ENCODE measurements around the gene TSEN34. TPM values are rescaled to one million over a fixed set of nuclear protein-coding genes. Genes with fewer than 3 reads are reported as not detected.
"Not testable (repeated sequence)": the region's sequence is repeated elsewhere in the genome, so short reads cannot be mapped to it uniquely, and the experiment has no call there.

Gene TSEN34
- total RNA-seq, 1 donor from 2014 or later: 82.5 TPM

DNA sequence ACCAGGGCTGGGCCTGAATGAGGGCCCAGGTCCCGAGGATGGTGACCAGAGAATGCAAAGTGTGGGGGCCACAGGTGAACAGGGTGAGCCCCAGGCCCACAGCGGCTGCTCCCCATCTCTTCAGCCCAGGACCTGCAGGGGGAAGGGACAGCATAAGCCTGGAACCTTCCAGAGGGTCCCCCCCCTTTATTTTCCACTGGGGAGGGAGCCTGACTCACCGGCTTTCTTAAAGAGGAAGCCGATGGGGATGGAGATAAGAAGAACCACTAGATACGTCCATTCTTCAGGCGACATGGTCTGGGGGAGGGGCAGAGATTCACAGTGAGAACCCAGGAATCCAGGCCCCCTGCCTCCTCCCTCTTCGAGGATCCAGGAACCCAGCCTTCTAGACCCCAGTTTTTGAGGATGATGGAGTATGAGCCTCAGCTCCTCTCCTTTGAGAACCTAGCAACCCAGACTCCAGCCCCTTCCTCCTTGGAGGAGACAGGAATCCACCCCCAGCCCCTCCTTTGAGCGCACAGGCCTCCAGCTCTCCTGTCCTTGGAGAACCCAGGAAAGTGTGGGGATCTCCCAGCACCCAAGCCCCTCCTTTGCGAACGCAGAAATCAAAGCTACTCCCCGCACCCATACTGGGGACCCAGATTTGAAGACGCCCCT lies 2.8 kb upstream of the TSEN34 start:
- DNase-seq (ENCODE audit: low read depth): no peak

- no peak for DNase-seq (ENCODE audit: low read depth)
Measured at GRCh38 chr19:54189145-54189734, 1.9 kb upstream of the TSEN34 start, which contains the start of gene MBOAT7. MBOAT7 (minus strand) TSS chr19:54189580; CDS start chr19:54188508, 1,072 bp downstream.

- DNase-seq (ENCODE audit: low read depth): peak; percentile 100
Measured at GRCh38 chr19:54189735-54190502, 1.2 kb upstream of the TSEN34 start.

GRCh38 chr19:54190503-54191010 lies 551 bp upstream of the TSEN34 start:
- DNase-seq (ENCODE audit: low read depth): peak; percentile 98

DNA sequence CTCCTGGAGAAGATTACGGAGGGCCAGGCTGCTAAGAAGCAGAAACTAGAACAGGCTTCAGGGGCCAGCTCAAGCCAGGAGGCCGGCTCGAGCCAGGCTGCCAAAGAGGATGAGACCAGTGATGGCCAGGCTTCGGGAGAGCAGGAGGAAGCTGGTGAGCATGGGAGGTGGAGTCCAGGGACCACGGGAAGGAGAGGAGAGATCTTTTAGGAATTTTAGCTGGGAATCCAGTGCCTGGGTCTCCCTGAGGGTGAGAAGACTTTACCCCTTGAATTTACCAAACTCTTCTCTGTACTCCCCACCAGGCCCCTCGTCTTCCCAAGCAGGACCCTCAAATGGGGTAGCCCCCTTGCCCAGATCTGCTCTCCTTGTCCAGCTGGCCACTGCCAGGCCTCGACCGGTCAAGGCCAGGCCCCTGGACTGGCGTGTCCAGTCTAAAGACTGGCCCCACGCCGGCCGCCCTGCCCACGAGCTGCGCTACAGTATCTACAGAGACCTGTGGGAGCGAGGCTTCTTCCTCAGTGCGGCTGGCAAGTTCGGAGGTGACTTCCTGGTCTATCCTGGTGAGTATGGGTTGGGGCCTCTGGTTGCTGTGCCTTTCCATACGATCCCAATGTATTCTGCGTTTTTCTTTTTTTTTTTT lies 824 bp downstream of the TSEN34 start:
- DNase-seq (ENCODE audit: low read depth): no peak

DNA sequence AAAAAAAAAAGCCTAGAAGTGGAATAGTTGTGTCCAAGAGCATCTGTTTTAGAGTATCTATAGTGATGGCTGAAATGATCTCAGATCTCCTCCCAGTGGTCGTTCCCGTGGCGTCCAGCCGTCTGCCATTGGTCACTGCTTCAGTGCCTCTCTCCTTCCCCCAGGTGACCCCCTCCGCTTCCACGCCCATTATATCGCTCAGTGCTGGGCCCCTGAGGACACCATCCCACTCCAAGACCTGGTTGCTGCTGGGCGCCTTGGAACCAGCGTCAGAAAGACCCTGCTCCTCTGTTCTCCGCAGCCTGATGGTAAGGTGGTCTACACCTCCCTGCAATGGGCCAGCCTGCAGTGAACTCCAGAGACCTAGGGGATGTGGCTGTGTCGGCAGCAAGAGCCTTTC lies 1.9 kb downstream of the TSEN34 start:
- no peak for DNase-seq (ENCODE audit: low read depth)

GRCh38 chr19:54194463-54194862 lies 3.4 kb downstream of the TSEN34 start:
- not testable (repeated sequence) for DNase-seq (ENCODE audit: low read depth)

- DNase-seq (ENCODE audit: low read depth): no peak
Measured at GRCh38 chr19:54196536-54196935, 5.4 kb downstream of the TSEN34 start.

GRCh38 chr19:54197121-54197520 lies 6.0 kb downstream of the TSEN34 start:
- no peak for DNase-seq (ENCODE audit: low read depth)

DNA sequence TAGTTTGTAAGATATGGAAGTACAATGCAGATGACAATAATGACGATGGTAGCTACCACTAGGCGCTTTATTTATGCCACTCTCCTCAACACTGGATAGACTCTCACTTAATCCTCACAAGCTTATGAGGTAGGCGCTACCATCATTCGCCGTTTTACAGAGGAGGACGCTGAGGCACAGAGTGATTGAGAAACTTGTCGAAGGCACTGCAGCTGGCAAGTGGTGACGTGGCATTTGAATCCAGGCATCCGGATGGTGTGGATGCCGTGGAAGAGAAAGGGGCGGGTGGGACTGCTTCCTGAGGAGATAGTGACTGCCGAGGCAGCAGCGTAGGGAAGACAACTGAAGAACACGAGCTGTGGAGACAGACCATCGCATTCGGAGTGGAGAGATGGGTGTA lies 8.3 kb downstream of the TSEN34 start:
- no peak for DNase-seq (ENCODE audit: low read depth)

GRCh38 chr19:54201172-54201701 lies 10.1 kb downstream of the TSEN34 start:
- no peak for DNase-seq (ENCODE audit: low read depth)

GRCh38 chr19:54201980-54202379 lies 10.9 kb downstream of the TSEN34 start:
- peak; percentile 54 for DNase-seq (ENCODE audit: low read depth)

DNA sequence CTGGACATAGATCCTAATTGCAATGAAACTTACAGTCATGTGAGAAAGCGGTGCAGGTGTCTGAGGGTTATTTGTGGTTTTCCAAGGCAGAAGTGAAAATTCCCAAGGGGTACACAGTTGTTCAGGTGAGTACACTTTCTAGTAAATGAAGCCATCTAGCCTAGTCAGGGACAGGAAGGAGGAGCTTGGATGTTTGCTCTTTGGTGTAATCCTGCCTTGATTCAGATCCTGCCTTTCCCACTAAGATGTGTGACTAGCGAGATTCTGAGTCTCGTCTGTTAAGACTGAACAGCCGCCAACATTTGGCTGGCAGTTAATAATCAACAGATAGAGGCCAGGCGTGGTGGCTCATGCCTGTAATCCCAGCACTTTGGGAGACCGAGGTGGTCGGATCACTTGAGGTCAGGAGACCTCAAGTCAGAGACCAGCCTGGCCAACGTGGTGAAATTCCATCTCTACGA lies 12.1 kb downstream of the TSEN34 start:
- DNase-seq (ENCODE audit: low read depth): peak; percentile 81

- no peak for DNase-seq (ENCODE audit: low read depth)
Measured at GRCh38 chr19:54204767-54205468, 13.8 kb downstream of the TSEN34 start.

DNA sequence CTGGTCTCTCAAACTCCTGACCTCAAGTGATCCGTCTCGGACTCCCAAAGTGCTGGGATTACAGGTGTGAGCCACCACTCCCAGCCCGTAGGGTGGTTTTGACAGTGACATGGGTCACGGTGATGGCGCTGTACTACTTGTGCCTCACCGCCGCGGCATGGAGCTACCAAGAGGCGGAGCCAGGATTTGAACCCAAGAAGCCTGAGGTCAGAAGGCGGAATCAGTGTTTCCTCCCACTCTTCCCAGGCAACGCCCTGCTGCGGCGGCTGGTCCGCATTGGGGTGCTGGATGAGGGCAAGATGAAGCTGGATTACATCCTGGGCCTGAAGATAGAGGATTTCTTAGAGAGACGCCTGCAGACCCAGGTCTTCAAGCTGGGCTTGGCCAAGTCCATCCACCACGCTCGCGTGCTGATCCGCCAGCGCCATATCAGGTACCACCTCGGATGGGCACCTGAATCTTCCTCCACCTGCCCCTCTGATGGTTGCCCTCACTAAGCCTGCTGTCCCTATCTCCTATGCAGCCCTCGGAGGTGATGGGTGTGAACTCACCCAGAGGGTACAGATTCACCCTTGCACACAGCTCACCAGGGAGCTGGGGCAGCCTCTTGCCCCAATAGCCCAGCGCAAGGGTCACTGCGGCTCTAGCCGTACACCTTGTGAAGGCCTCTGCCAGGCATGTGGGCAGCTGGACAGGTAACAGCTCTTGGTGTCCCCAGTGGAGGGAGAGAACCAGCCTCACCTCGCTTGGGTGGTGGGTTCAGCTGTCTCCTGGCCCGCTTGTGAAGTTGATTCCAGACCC lies 15.1 kb downstream of the TSEN34 start:
- no peak for DNase-seq (ENCODE audit: low read depth)

- no peak for DNase-seq (ENCODE audit: low read depth)
Measured at GRCh38 chr19:54206831-54207177, 15.7 kb downstream of the TSEN34 start.

DNA sequence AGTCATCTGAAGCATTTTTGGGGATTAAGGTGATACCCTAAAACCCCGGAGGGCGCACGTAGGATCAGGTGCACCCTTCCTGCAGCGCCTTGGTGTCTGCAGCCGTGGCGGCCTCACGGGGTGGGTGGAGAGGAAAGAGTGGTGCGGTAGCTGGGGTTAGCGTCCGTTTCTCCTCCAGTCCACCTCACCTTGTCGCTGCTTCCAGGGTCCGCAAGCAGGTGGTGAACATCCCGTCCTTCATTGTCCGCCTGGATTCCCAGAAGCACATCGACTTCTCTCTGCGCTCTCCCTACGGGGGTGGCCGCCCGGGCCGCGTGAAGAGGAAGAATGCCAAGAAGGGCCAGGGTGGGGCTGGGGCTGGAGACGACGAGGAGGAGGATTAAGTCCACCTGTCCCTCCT lies 16.1 kb downstream of the TSEN34 start:
- DNase-seq (ENCODE audit: low read depth): not testable (repeated sequence)

DNA sequence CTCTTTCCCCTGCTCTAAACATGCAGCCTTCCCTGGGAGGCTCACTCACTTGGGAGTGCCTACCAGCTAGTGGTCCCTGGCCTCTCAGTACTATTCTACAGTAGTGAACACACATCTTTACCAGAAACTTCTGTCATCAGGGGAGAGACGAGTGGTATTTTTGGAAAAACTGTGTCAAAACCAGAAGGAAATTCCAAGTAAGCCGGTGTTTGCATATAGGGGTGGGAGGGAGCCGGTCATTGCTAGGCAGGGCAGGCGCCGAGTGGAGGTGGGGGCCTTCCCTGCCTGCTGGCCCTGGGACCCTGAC lies 16.5 kb downstream of the TSEN34 start:
- no peak for DNase-seq (ENCODE audit: low read depth)

- peak; percentile 55 for DNase-seq (ENCODE audit: low read depth)
Measured at GRCh38 chr19:54207983-54208783, 17.1 kb downstream of the TSEN34 start.

- DNase-seq (ENCODE audit: low read depth): no peak
Measured at GRCh38 chr19:54208784-54209057, 17.6 kb downstream of the TSEN34 start.

Measured in renal cortical epithelial cell (primary cell).